GM19043 (cell line): ENCODE results near the gene SH2D3C.
"Not testable (repeated sequence)": the region's sequence is repeated elsewhere in the genome, so short reads cannot be mapped to it uniquely, and the experiment has no call there.

ENCODE experiments used
- ATAC-seq: cut with Tn5 transposase; IDR thresholded peaks from one replicate; pipeline ENCODE4 v1.9.1; 2021; ENCODE audit warnings: low read depth; ENCODE audit not compliant: unreplicated experiment

The SH2D3C gene

DNA sequence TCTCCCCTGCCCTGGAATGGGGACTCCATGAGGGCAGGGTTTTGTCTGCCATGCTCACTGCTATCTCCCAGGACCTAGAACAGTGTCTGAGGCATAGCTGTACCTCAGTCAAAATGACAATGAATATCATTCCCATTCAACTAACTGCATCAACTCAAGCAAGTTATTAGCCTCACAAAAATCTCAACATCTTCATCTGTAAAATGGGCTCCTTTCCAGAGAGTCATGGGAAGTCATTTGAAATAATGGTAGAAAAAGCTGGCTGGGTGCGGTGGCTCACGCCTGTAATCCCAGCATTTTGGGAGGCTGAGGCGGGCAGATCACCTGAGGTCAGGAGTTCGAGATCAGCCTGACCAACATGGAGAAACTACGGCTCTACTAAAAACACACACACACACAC is 9.4 kb downstream of the SH2D3C start:
- no peak for ATAC-seq

DNA sequence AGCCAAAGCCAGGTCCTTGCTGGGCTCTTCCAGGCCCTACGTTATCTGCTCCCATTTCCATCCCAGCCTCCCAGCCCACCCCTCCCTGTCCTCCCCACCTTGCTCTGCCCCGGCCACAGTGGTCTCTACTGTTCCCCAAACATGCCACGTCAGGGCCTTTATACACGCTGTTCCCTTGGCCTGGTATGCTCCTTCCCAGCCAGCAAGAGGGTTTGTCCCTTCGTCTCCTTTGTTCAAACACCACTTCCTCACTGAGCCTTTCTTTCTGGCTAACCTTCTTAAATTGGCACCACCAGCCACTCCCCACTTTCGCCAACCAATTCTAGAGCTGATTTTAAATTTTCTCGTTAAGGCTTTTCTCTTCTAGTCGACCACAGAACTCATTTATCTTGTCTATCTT is 9.8 kb downstream of the SH2D3C start:
- no peak for ATAC-seq

DNA sequence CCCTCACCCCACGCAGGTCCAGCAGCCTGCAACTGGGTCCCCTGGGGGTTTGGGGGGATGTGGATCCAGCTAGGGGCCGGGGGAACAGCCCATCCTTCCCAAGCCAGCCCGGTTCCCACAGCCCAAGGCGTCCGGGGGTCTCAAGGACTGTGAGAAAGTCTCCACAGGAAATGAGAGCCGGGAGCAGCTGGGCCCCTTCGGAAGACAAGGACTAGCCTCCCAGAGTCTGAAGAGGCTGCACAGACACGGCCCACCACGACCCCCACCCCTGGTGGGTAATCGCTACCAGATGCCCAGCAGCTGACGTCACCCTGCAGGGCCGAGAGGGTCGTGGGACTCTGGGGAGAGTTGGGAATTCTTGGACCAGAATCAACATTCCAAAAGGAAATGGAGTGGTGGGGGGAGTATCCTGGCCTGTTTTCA is 10.5 kb downstream of the SH2D3C start:
- ATAC-seq = no peak

DNA sequence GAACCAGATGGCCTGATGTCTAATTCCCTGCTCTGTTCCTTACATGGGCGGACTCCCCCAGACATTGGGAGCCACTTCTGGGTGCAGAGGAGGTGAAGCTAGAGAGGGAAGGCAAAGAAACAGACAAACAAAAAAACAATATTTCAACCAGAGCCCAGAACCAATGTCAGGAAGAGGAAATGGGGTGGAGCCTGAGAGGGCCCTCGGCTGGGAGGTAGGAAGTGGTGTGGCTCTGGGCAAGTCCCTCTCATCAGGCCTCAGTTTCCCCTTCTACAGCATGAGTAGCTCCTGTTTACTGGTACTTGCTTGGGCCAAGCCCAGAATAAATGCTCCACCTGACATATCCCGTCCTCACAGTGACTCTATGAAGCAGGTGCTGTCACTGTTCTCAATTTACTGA is 11.1 kb downstream of the SH2D3C start:
- no peak for ATAC-seq

DNA sequence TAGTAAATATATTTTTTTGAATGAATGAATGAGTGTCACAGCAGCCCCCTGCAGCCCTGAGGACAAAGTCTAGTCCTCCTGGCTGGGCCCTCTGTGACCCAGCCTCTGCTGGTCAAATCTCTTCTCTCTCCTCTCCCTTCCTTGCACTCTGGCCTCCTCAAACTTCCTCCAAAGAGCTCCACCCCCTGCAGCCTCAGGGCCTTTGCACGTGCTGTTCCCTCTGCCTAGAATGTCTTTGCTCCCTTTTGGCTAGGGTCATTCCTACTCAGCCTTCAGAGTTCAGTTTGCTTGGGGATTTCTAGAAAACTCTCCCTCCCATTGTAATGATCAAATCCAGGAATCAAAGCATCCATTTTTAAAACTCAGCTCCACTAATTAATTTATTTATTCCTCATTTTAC is 13.0 kb downstream of the SH2D3C start:
- ATAC-seq = no peak

DNA sequence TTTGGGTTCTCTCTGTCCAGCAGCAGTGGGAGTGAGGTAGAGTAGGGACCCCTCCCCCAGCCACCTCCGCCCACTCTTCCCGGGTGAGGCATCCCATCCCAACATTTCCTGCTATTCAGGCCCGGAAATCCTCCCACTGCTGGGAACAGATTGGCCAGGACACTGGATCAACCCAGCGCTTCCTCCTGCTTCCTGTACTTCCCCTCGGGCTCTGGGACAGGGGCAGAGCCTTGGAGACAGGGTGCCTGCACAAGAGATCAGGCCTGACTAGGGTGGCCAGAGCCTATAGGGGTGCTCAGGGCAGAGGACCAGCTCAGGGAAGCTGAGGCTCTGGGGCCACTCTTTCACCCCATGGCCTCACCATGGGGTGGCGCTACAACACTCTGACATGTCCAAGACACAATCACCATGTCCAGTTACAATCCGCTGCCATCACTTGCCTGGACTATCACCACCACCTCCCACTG is 14.5 kb downstream of the SH2D3C start:
- no peak for ATAC-seq

DNA sequence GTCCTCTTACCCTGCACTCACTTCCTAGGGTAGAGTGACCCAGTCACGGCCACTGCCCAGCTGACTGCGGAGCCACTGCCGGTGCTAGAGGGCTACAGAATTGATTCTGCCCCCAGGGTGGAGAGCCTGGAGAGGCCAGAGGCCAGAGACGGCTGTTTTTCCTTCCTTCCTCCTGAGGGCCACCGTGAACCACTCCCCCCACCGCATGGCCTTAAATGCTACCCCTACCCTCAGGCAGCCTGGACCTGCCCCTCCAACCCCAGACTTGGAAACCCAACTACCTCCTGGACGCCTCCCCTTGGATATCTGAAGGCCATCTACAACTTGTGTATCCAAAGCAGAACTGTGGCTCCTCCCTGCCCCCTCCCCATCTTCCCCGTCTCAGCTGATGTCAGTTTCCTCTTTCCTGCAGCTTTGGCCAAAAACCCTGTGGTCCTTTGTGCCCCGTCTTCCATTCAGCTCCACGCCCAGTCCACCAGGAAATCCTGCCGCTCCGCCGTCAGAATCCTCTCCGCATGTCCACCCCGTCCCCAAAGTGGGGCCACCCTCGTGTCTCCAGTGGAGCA is 16.3 kb downstream of the SH2D3C start:
- ATAC-seq = no peak

DNA sequence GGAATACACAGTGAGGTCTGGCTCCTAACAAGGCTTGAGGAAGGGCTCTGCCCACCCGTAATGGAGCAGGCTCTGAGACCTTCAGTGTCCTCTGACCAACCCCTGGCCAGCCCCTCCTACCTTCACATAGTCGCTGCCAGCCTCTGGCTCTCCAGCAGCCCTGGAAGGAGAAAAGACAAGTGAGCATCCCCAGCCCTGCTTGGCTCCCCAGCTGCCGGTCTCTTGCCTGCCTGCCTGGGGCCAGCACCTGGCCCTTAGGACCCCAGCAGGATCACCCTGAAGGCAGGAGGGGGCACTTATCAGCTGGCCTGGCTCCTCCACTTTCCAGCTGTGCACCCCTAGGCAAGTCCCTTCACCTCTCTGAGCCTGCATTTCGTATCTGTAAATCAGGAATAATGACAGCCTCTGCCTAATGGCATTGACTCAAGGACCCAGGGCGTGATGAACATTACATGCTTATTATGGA is 16.9 kb downstream of the SH2D3C start:
- no peak for ATAC-seq

DNA sequence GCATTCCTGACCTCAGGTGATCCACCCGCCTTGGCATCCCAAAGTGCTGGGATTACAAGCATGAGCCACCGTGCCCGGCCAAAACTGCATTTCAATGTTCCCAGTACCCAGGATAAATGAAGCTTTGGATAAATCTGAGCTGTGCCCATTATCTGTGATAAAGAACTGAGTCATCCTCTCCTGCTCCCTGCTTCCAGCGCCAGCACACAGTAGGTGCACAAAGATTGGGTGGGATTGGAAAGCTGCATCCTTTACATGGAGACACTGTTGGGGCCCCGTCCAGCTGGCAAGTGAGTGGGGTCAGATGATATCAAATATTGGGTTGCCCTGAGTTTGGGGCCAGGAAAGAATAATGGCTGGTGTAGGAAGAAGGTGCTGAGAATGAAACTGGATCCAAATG is 17.4 kb downstream of the SH2D3C start:
- no peak for ATAC-seq

DNA sequence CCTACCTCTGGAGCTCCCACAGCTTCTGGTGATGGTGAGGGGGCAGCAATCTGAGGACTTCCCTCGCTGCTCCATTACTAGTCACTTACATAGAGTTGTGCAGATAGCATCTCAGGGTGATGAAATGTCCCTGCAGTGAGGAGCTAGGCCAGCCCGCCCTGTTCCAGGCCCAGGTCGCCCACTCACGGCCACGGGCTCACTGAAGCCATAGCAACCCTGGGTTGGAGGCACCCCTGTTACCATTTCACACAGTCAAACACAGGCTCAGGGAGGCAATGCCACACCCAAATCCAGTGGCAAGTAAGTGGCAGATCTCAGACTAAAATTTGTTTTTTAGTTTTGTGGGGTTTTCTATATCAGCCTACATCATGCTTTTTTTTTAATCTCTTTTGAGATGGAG is 19.6 kb downstream of the SH2D3C start:
- no peak for ATAC-seq

DNA sequence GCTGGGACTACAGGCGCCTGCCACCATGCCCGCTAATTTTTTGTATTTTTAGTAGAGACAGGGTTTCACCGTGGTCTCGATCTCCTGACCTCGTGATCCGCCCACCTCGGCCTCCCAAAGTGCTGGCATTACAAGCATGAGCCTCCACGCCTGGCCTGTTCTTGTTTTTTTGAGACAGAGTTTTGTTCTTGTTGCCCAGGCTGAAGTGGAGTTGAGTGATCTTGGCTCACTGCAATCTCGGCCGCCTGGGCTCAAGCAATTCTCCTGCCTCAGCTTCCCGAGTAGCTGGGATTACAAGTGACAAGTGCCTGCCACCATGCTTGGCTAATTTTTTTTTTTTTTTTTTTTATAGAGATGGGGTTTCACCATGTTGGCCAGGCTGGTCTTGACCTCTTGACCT is 21.7 kb downstream of the SH2D3C start:
- not testable (repeated sequence) for ATAC-seq

DNA sequence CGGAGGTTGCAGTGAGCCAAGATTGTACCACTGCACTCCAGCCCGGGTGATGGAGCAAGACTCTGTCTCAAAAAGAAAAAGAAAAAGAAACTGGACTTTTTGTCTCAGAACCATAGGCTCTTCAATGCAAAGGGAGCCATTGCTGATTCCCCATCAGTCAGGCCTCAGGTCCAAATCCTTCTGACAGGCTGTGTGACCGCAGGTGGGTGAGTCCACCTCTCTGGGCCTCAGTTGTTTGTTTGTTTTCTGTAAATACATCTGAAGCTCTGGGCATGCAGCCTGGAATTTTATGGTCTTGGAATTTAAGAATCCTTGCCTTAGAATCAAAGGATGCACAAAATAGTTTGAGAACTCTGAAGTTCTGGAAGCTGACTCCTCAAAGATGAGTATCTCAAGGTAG is 22.2 kb downstream of the SH2D3C start:
- no peak for ATAC-seq

DNA sequence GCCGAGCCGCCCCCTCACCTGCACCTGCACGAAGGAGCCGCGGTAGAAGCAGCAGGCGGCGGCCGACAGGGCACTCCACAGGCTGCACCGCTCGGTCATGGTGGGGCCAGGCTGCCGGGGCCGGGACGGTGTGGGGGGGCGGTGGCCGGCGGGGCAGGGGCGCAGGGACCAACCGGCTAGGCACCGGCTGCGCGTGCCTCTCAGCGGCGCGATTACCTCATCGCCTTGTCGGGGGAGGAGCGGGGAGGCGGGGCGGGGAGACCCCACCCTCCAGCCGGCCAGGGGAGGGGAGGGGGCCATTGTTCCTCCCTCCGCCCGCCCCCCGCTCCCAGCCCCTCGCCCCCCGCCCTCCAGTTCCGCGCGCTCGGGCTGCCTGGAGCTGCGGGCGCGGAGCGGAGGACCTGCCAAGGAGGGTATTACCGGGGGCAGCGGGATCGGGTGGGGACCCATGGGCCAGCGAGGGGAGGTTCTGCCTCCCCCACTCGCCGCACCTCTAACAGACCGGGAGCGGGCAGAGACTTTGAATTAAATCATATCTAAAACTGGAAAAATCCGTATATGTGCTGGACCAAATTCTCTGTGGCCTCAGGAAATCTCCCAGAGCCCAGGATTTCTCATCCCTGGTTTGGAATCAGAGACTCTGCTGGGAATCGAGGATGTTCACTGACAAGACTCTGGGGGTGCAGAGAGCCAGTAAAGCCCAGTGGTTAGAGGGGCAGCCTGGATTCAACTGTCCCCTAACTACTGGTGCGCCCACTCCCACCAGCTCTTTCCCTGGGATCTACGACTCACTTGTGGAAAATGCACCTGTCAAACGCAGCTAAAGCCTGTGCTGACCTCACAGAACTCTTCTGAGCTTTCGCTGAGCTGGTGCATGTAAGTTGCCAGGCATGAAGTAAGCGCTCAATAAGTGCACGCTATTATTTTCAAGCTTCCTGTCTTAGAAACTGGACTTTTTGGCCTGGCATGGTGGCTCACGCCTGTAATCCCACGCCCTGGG is 23.1 kb downstream of the SH2D3C start:
- ATAC-seq = no peak

DNA sequence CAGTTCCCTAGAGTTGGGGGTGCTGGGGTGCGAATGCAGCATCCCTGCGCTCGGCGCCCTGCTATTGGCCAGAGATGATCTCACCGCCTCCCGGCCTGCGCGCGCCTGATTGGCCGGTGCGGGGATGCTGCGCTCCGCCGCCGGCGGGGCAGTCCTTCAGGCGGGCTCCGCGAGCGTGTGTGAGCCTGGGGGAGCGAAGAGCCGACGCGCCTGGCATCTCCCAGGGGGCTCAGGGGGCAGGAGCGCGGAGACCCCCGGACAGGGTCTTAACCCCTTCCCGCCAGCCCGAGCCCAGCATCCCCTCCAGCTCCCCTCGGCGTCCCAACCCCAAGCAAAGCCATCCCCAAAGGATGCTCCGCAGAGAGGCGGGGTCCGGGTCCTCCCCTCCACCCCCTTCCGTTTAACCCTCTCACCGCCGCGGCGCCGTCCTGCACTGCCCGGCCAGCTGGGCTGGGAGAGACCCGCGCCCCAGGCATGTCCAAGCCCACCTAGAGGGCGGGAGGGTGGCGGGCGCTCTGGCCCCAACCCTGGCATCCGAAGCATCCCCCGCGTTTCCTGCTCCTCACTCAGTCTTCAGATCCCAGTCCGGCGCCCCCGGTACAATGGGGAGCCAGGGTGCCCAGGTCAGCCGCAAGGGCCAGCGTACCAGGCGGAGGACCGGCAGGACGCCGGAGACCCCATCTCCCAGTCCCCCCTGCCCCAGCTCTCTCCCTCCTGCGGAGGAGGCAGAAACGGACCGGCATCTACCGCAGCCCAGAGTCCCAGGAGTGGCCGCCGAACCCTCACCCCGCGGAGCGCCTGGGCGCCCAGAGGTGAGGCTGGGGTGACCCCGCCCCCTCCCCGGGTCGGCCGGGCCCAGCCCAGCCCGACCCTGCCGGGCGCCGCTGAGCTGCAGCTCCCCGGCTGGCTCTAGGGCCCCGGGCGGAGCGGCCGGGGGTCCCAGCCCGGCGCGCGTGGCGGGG is 24.1 kb downstream of the SH2D3C start:
- ATAC-seq = no peak

DNA sequence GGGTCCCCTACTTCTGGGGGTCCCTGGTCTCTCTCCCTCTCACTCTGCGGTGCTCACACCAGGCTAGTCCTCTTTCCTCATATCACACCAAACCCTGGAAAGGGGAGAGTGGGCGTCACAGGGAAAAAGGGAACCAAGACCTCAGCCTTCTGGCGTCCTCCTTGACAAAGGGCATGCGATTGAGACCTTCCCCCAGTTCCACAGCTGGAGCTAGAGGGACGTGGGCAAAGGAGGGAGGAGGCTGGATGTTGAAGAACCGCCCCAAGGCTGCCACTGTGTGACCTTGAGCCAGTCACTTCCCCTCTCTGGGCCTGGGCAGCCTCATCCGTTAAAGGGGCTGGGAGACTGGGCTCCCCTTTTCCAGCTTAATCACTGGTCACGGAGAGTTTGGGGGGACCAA is 24.8 kb downstream of the SH2D3C start:
- no peak for ATAC-seq

DNA sequence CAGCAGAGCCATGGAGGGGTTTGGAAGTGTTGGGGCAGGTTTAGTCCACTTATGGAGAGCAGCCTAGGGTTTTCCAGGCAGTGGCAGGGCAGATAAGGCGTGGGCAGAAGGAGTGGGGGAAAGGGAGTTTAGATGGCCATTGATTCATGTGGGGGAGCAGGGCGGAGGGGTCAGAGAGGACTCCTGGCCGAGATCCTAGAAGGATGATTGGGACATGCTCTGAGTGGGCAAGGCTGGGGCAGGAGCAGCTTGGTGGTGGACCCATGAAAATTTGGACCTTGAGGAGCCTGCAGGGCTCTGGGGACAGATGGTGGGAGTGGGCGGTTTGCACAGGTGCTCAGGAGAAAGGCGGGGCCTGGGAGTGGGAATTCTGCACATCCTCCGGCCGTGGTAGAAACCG is 25.3 kb downstream of the SH2D3C start:
- no peak for ATAC-seq

DNA sequence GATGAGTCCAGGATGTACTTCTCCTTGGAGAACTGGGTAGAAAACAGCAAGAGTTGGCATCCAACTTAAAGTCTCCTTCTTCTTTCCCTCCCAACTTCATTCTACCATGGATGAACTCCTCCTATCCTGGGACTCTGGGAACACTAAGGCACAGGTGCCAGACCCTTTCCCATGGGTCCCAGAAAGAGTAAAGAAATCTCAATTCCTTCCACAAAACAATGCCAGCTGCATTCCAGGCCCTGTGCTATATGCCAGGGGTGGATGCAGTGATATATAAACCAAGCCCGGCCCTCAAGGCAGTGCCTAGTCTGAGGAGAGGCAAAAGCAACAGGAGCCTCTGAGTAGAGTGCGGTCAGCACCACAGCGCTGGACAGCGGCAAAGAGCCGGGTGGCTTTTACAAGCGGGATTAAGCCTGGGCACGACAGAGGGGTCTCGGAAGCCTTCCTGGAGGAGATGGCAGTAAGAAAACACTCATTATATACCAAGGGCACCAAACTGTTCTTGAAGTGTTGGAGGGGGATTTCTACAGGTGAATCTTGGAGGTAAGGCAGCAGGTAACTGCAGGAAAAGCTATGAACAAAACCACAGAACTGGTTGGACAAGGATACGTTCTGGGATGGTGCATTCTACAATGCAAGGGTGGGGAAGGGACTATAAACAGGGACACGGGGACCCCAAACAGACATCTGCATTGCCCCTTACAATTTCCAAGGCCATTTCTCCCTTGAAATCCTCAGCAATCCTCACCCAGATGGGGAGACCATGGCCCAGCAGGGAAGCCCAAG is 27.0 kb downstream of the SH2D3C start:
- ATAC-seq = no peak

DNA sequence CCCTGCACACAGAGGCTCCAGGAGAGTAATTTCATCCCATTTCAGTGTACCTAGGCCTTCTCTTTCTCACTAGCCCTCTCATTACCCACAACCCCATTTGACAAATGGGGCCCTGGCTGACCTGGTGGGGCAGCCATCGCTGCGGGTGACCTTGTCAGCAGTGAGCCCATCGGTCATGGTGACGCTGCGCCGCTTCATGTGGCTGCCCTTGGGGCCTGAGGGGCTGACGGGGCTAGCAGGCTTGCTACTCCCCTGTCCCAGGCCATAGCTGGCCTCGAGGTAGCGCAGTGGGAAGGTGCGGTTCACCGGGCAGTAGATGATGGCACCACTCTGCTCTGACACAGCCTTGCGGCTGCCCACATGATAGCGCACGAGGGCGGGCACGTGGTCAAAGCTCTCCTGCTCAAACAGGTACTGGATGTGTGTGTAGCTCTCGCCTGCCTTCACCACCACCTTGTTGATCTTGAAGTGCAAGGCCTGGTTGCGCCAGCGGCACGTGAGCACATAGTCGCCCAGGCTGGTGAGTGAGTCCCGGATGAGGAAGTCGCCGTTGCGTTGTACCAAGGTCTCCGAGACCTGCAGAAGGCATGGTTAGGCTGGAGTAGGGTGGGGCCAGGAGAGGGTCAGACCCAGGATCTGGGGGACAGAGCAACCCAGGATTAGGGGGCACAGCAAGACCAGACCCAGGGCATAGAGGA is 29.2 kb downstream of the SH2D3C start:
- ATAC-seq = no peak

DNA sequence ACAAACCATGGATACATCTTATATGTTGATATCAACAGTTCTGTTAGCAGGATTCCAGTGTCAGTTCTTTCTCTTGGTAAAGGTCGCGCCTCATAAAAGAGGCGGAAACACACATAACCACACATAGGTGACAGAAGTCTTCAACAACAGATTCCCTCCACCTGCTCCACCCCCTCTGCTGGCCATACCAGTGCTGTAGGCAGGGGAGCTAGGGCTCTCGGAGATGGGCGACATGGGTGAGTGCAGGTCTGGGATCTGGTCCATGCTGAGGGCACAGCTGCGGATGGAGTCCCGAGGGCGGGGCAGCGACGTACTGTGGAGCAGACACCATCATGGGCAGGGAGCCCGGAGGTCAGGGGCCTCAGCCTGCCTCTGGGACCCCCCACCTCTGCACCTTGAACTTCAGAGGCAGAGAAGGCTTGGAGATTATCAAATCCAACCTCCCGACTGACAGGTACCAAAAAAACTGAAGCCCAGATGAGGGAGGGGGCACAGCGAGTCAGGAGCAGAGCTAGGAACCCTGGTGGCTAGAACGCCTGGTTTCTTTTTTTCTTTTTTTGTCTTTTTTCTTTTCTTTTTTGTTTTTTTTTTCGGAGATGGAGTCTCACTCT is 31.4 kb downstream of the SH2D3C start:
- ATAC-seq = no peak
